Fibroblast of villous mesenchyme (primary cell): ENCODE measurements around the gene LMAN2. TPM values are rescaled to one million over a fixed set of nuclear protein-coding genes. Genes with fewer than 3 reads are reported as not detected.
"Not testable (repeated sequence)": the region's sequence is repeated elsewhere in the genome, so short reads cannot be mapped to it uniquely, and the experiment has no call there.

Source experiments
- DNase-seq: peaks from one replicate; pipeline ENCODE4 v3.0.0-alpha.2; 2010; ENCODE audit warnings: low read depth
- H3K4me3 ChIP-seq: 2 replicates; pipeline ENCODE4 v1.5.1; 2011; ENCODE audit warnings: low read depth, mild to moderate bottlenecking, low read length
- CTCF ChIP-seq: IDR thresholded peaks from 2 replicates; pipeline ENCODE4 v1.5.1; 2012; ENCODE audit warnings: low read depth, mild to moderate bottlenecking, low read length; ENCODE audit not compliant: insufficient read depth
- total RNA-seq: library from RNA; depleted of rRNA; stranded (reverse); fragments of >200 nt; gene quantifications from 2 replicates; pipeline ENCODE4 v1.2.3, GENCODE V29; 2012

Gene LMAN2
- total RNA-seq, 1 donor = 284 TPM

GRCh38 chr5:177378884-177379883 lies 27.7 kb upstream of the LMAN2 start:
- TF ChIP-seq CTCF = no peak
- peak; percentile 78 for DNase-seq
- no peak overlapping the region for H3K4me3 ChIP-seq

- no peak overlapping the region for H3K4me3 ChIP-seq
- no peak for TF ChIP-seq CTCF
- no peak for DNase-seq
Measured at GRCh38 chr5:177377851-177378776, 26.6 kb upstream of the LMAN2 start.

- no peak for TF ChIP-seq CTCF
- DNase-seq = no peak
- H3K4me3 ChIP-seq = no peak overlapping the region
Measured at GRCh38 chr5:177376107-177376506, 24.6 kb upstream of the LMAN2 start.

- not testable (repeated sequence) for DNase-seq, H3K4me3 ChIP-seq
Measured at GRCh38 chr5:177375516-177375915, 24.0 kb upstream of the LMAN2 start.

GRCh38 chr5:177374211-177374610 lies 22.7 kb upstream of the LMAN2 start:
- no peak for DNase-seq
- H3K4me3 ChIP-seq = no peak overlapping the region
- no peak for TF ChIP-seq CTCF

- H3K4me3 ChIP-seq = no peak overlapping the region
- no peak for TF ChIP-seq CTCF
- no peak for DNase-seq
Measured at GRCh38 chr5:177373806-177374205, 22.3 kb upstream of the LMAN2 start.

GRCh38 chr5:177372910-177373309 lies 21.4 kb upstream of the LMAN2 start:
- no peak for DNase-seq
- no peak overlapping the region for H3K4me3 ChIP-seq
- no peak for TF ChIP-seq CTCF
